Sigmoid colon (tissue), 3 donors: ENCODE data around the gene FUT6.

Experiments
- POLR2A ChIP-seq, 2 donors: fragments of 450-650 bp; IDR thresholded peaks; one replicate each; pipeline ENCODE4 v1.6.1; 2016; ENCODE audit warnings: antibody characterized with exemption in 2 of 2, mild to moderate bottlenecking in 2 of 2, moderate library complexity in 2 of 2
- TF ChIP-seq, protein P1 (sequence below), 4 experiments: fragments of 450-650 bp in 3 of 4; fragments of 200-600 bp in 1 of 4; IDR thresholded peaks; one replicate each; pipeline ENCODE4 v1.5.1; 2016 to 2019; ENCODE audit warnings: antibody characterized with exemption in 4 of 4, mild to moderate bottlenecking in 3 of 4, moderate library complexity in 2 of 4

DNA sequence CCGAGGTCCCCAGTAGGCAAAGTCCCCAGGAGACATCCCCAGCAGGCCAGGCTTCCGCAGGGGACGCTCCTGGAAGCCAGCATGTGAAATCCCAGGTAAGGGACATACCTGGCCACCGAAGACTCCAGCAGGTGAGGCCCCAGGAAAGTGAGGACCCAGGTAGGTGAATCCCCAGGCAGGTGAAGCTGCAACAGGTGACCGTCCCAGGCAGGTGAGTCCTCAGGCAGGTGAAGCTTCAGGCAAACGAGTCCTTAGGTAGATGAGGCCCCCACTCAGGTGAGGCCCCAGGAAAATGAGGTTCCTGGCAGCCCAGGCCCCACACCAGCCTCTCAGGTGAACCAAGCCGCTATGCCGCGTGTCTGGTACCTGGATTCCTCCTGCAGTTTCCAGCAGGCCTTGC lies 8.3 kb downstream of the FUT6 start:
- TF ChIP-seq, protein P1, sequence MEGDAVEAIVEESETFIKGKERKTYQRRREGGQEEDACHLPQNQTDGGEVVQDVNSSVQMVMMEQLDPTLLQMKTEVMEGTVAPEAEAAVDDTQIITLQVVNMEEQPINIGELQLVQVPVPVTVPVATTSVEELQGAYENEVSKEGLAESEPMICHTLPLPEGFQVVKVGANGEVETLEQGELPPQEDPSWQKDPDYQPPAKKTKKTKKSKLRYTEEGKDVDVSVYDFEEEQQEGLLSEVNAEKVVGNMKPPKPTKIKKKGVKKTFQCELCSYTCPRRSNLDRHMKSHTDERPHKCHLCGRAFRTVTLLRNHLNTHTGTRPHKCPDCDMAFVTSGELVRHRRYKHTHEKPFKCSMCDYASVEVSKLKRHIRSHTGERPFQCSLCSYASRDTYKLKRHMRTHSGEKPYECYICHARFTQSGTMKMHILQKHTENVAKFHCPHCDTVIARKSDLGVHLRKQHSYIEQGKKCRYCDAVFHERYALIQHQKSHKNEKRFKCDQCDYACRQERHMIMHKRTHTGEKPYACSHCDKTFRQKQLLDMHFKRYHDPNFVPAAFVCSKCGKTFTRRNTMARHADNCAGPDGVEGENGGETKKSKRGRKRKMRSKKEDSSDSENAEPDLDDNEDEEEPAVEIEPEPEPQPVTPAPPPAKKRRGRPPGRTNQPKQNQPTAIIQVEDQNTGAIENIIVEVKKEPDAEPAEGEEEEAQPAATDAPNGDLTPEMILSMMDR (IDR thresholded peaks at IDR 0.05), result no peak
- TF ChIP-seq POLR2A (IDR thresholded peaks at IDR 0.05), result no peak
